Keratinocyte (primary cell): ENCODE measurements around the gene MYL5. TPM values are rescaled to one million over a fixed set of nuclear protein-coding genes. Genes with fewer than 3 reads are reported as not detected.

Experiments used
- DNase-seq: peaks from one replicate; pipeline ENCODE4 v3.0.0-alpha.2; 2011; ENCODE audit warnings: low read depth, missing footprints, low spot score
- FAIRE-seq: peaks from 2 replicates; lab custom pipeline; 2011; peaks lifted over from hg19 to GRCh38; lab: Jason Lieb, UNC
- H2AFZ ChIP-seq: 2 replicates; pipeline ENCODE4 v1.6.0; 2012; ENCODE audit warnings: low read length, control low read depth, inconsistent platforms; ENCODE audit not compliant: control insufficient read depth
- H3K27ac ChIP-seq: 2 replicates; pipeline ENCODE4 v1.5.1; 2011; ENCODE audit warnings: low read length; ENCODE audit not compliant: control insufficient read depth, insufficient read depth
- H3K27me3 ChIP-seq: 3 replicates; pipeline ENCODE4 v1.6.0; 2011; ENCODE audit warnings: low read length; ENCODE audit not compliant: control insufficient read depth, insufficient read depth; ENCODE audit errors: extremely low read depth
- H3K36me3 ChIP-seq, 2 experiments: 2 replicates in 1 of 2; 3 replicates in 1 of 2; pipeline ENCODE4 v1.5.1; 2011; ENCODE audit warnings: low read length in 2 of 2, mild to moderate bottlenecking in 1 of 2; ENCODE audit not compliant: control insufficient read depth in 2 of 2, insufficient read depth in 2 of 2; ENCODE audit errors: extremely low read depth in 1 of 2
- H3K4me1 ChIP-seq: 3 replicates; pipeline ENCODE4 v1.5.1; 2011; ENCODE audit warnings: low read length; ENCODE audit not compliant: control insufficient read depth, insufficient read depth; ENCODE audit errors: extremely low read depth
- H3K4me2 ChIP-seq: 3 replicates; pipeline ENCODE4 v1.6.0; 2011; ENCODE audit warnings: low read depth, low read length; ENCODE audit not compliant: control insufficient read depth, insufficient read depth; ENCODE audit errors: extremely low read depth
- H3K4me3 ChIP-seq, 3 experiments: fragments of 200-600 bp in 1 of 3; sonication (generic) in 1 of 3; 2 replicates in 2 of 3; 3 replicates in 1 of 3; pipeline ENCODE4 v1.5.1; 2011 to 2016; ENCODE audit warnings: low read length in 3 of 3, mild to moderate bottlenecking in 3 of 3, control low read depth in 2 of 3, inconsistent platforms in 1 of 3, low read depth in 1 of 3, mixed read lengths in 1 of 3, mixed run types in 1 of 3, moderate library complexity in 1 of 3; ENCODE audit not compliant: control insufficient read depth in 2 of 3, insufficient read depth in 2 of 3; ENCODE audit errors: extremely low read depth in 1 of 3
- H3K79me2 ChIP-seq: 2 replicates; pipeline ENCODE4 v1.6.0; 2012; ENCODE audit warnings: low read length; ENCODE audit not compliant: control insufficient read depth, insufficient read depth
- H3K9ac ChIP-seq: 3 replicates; pipeline ENCODE4 v1.6.0; 2011; ENCODE audit warnings: low read length; ENCODE audit not compliant: control insufficient read depth, insufficient read depth; ENCODE audit errors: extremely low read depth
- H3K9me1 ChIP-seq: 3 replicates; pipeline ENCODE4 v1.6.0; 2011; ENCODE audit warnings: low read length; ENCODE audit not compliant: control insufficient read depth, insufficient read depth; ENCODE audit errors: extremely low read depth
- H3K9me3 ChIP-seq: 2 replicates; pipeline ENCODE4 v1.5.1; 2012; ENCODE audit warnings: low read depth, low read length; ENCODE audit not compliant: control insufficient read depth
- H4K20me1 ChIP-seq: 3 replicates; pipeline ENCODE4 v1.6.0; 2011; ENCODE audit warnings: low read length; ENCODE audit not compliant: control insufficient read depth, insufficient read depth; ENCODE audit errors: extremely low read depth
- CTCF ChIP-seq, 3 experiments: IDR thresholded peaks in 1 of 3; conservative IDR thresholded peaks in 1 of 3; optimal IDR thresholded peaks in 1 of 3; 2 replicates in 2 of 3; 3 replicates in 1 of 3; pipeline versions ENCODE3 to v1.5.1; 2011; ENCODE audit warnings: low read length in 3 of 3, mild to moderate bottlenecking in 3 of 3, moderate library complexity in 2 of 3, control low read depth in 1 of 3, inconsistent platforms in 1 of 3; ENCODE audit not compliant: insufficient read depth in 2 of 3; ENCODE audit errors: extremely low read depth in 1 of 3
- EZH2 ChIP-seq: IDR thresholded peaks from one replicate; pipeline ENCODE4 v1.6.1; 2012; ENCODE audit warnings: inconsistent platforms, mild to moderate bottlenecking, low read length, moderate library complexity
- dilution Hi-C: fragments of 300-500 bp; cut with MboI; formaldehyde crosslinking; loops from one replicate; pipeline ENCODE4 v1.7.0; 2020; ENCODE audit warnings: low sequenced_read_pairs; ENCODE audit not compliant: extremely low pct_ligation_motif_present
- polyA plus RNA-seq, 5 experiments: library from polyadenylated mRNA; depleted of rRNA in 3 of 5; stranded (reverse) in 3 of 5; stranded (forward) in 1 of 5; unstranded in 1 of 5; fragments of >200 nt; gene quantifications; 1 replicate in 1 of 5; 2 replicates in 3 of 5; 3 replicates in 1 of 5; pipeline versions ENCODE4 v1.2.1 to v1.2.3, GENCODE V29; 2011 to 2012; ENCODE audit warnings: missing spikeins in 2 of 5, low read depth in 1 of 5, low replicate concordance in 1 of 5

MYL5 gene
- polyA plus RNA-seq, 1 donor (not counting 4 experiments of a cell fraction or from before 2014, with no cell fraction given) = 8.0 TPM

- FAIRE-seq = no peak
- Histone ChIP-seq H3K9me3 (no peaks in the 10 kb centered on the region), H3K9ac (no peak overlapping the region), H3K36me3 (no peaks in the 10 kb centered on the region), H3K4me3 (no peak overlapping the region), H3K27ac (no peak overlapping the region), H3K4me2 (no peak overlapping the region), H3K9me1 (no peaks in the 10 kb centered on the region), H3K4me1 (peaks cover 6% of the 10 kb centered on the region), H4K20me1 (peaks cover 4% of the 10 kb centered on the region), H3K27me3 (peaks cover 22% of the 10 kb centered on the region), H2AFZ (no peak overlapping the region), H3K79me2 (no peaks in the 10 kb centered on the region)
- dilution Hi-C loops = no loop called here
- peak; percentile 15 for DNase-seq
- peak in 2 of 3 experiments; percentile 66 to 92 for TF ChIP-seq CTCF (optimal IDR thresholded peaks at IDR 0.05 in 1 of 3, IDR thresholded peaks at IDR 0.05 in 1 of 3, conservative IDR thresholded peaks at IDR 0.05 in 1 of 3; ENCODE audit: extremely low read depth in 1 of 3, insufficient read depth in 2 of 3, low read length in 3 of 3)
- no peak for TF ChIP-seq EZH2
Observed at GRCh38 chr4:683982-684622, 9.8 kb downstream of the MYL5 start.

GRCh38 chr4:684623-685327 lies 10.4 kb downstream of the MYL5 start:
- DNase-seq = no peak
- H3K27me3 ChIP-seq = peaks cover 22% of the 10 kb centered on the region
- H3K4me3 ChIP-seq = no peak overlapping the region
- H3K9me3 ChIP-seq = no peaks in the 10 kb centered on the region
- no peaks in the 10 kb centered on the region for H3K79me2 ChIP-seq
- peaks cover 6% of the 10 kb centered on the region for H3K4me1 ChIP-seq
- TF ChIP-seq CTCF (optimal IDR thresholded peaks at IDR 0.05 in 1 of 3, IDR thresholded peaks at IDR 0.05 in 1 of 3, conservative IDR thresholded peaks at IDR 0.05 in 1 of 3; ENCODE audit: extremely low read depth in 1 of 3, insufficient read depth in 2 of 3, low read length in 3 of 3) = no peak
- no peak for TF ChIP-seq EZH2
- H3K27ac ChIP-seq = no peak overlapping the region
- H3K9ac ChIP-seq = no peak overlapping the region
- H3K36me3 ChIP-seq = no peaks in the 10 kb centered on the region
- H2AFZ ChIP-seq = no peak overlapping the region
- FAIRE-seq = no peak
- peaks cover 4% of the 10 kb centered on the region for H4K20me1 ChIP-seq
- dilution Hi-C loops = no loop called here
- no peak overlapping the region for H3K4me2 ChIP-seq
- no peaks in the 10 kb centered on the region for H3K9me1 ChIP-seq
